Measurements from ENCODE around the gene CDKN2B. TPM values are rescaled to one million over a fixed set of nuclear protein-coding genes. Genes with fewer than 3 reads are reported as not detected.

The CDKN2B gene
- total and polyA plus RNA-seq, 2 donors (not counting 3 experiments of a cell fraction or from before 2014, with no cell fraction given) = 1.6 to 2.1 TPM

GRCh38 chr9:22008384-22008716 is 755 bp downstream of the CDKN2B start:
- H3K9me3 ChIP-seq (replicated peaks; ENCODE audit: control insufficient read depth, insufficient read depth, low read length) = no peaks in the 10 kb centered on the region
- dilution Hi-C loops (cut with MboI; ENCODE audit: extremely low pct_ligation_motif_present, low sequenced_read_pairs) = no loop called here
- intact Hi-C loops (cut with micrococcal nuclease) = loop anchor here (1.0 to 5.0 kb wide), 6 partner anchors 40 to 439 kb away; partner anchors contain the start of gene DMRTA1
- H3K36me3 ChIP-seq (ENCODE audit: control insufficient read depth in 2 of 2, extremely low read depth in 1 of 2, insufficient read depth in 2 of 2, low read length in 2 of 2) = no peaks in the 10 kb centered on the region
- CTCF ChIA-PET = interaction anchor here (0.7 to 6.0 kb wide), 64 partner anchors 8 to 772 kb away, joined by 3 to 139 read pairs (median 6); partner anchors contain the start of genes CDKN2A, CDKN2B-AS1 and MTAP
- H3K27ac ChIP-seq (ENCODE audit: insufficient read depth, low read depth, low read length) = no peak overlapping the region
- peak overlapping the region; percentile 99 for H2AFZ ChIP-seq (ENCODE audit: low read depth, low read length)
- H3K9ac ChIP-seq (replicated peaks; ENCODE audit: extremely low read depth, insufficient read depth, low read length) = peak overlapping the region; percentile 85
- peak overlapping the region; percentile 60 to 95 (median 90) for H3K4me3 ChIP-seq (replicated peaks in 1 of 3; ENCODE audit: insufficient read depth in 1 of 3, low read depth in 1 of 3, low read length in 3 of 3)
- no peaks in the 10 kb centered on the region for H3K79me2 ChIP-seq (ENCODE audit: control insufficient read depth, insufficient read depth, low read length)
- peaks cover 20 to 37% of the 10 kb centered on the region in 2 experiments for H3K27me3 ChIP-seq (ENCODE audit: control insufficient read depth in 2 of 2, insufficient read depth in 2 of 2, low read length in 2 of 2)
- H3K4me1 ChIP-seq (ENCODE audit: control insufficient read depth, extremely low read depth, insufficient read depth, low read length) = peaks cover 16% of the 10 kb centered on the region
- H3K4me2 ChIP-seq (ENCODE audit: insufficient read depth, low read length) = peak overlapping the region; percentile 99
- no peaks in the 10 kb centered on the region for H4K20me1 ChIP-seq (replicated peaks; ENCODE audit: control insufficient read depth, extremely low read depth, insufficient read depth, low read length)
- no peaks in the 10 kb centered on the region for H3K9me1 ChIP-seq (replicated peaks; ENCODE audit: control insufficient read depth, extremely low read depth, insufficient read depth, low read length)
- no TSS peak for BruUV-seq (replicated peaks)
- no peak for FAIRE-seq
- TF ChIP-seq GATA2 (IDR thresholded peaks at IDR 0.05; ENCODE audit: insufficient read depth, insufficient read length, low read depth, low read length) = peak; percentile 79
- no peak for TF ChIP-seq EZH2 (IDR thresholded peaks at IDR 0.05; ENCODE audit: borderline replicate concordance, low read depth, low read length, severe bottlenecking)
- POLR2A ChIA-PET = interaction anchor here (0.8 to 1.8 kb wide), 10 partner anchors 14 to 236 kb away, joined by 3 to 8 read pairs (median 4); partner anchors contain the start of genes CDKN2A and CDKN2B-AS1
- DNase-seq (ENCODE audit: low read depth, low spot score) = no peak

- TF ChIP-seq EZH2 (IDR thresholded peaks at IDR 0.05; ENCODE audit: borderline replicate concordance, low read depth, low read length, severe bottlenecking) (peak; percentile 62), JUN (IDR thresholded peaks at IDR 0.05; ENCODE audit: borderline replicate concordance, insufficient read depth, insufficient read length, low read depth) (no peak)
- dilution Hi-C loops (cut with MboI; ENCODE audit: extremely low pct_ligation_motif_present, low sequenced_read_pairs) (no loop called here), intact Hi-C loops (cut with micrococcal nuclease) (loop anchor here (2.0 to 5.0 kb wide), 3 partner anchors 25 to 441 kb away; partner anchors contain the start of gene DMRTA1)
- peaks cover 16% of the 10 kb centered on the region for H3K4me1 ChIP-seq (ENCODE audit: control insufficient read depth, extremely low read depth, insufficient read depth, low read length)
- DNase-seq (ENCODE audit: low read depth, low spot score) (no peak), FAIRE-seq (no peak)
- no TSS peak for BruUV-seq (replicated peaks)
- no peaks in the 10 kb centered on the region for H4K20me1 ChIP-seq (replicated peaks; ENCODE audit: control insufficient read depth, extremely low read depth, insufficient read depth, low read length)
- no peaks in the 10 kb centered on the region for H3K36me3 ChIP-seq (ENCODE audit: control insufficient read depth in 2 of 2, extremely low read depth in 1 of 2, insufficient read depth in 2 of 2, low read length in 2 of 2)
- peak overlapping the region in 1 of 3 experiments; percentile 27 for H3K4me3 ChIP-seq (replicated peaks in 1 of 3; ENCODE audit: insufficient read depth in 1 of 3, low read depth in 1 of 3, low read length in 3 of 3)
- H3K27ac ChIP-seq (ENCODE audit: insufficient read depth, low read depth, low read length) = no peak overlapping the region
- H3K4me2 ChIP-seq (ENCODE audit: insufficient read depth, low read length) = peak overlapping the region; percentile 26
- ChIA-PET CTCF (interaction anchor here (3.3 to 6.0 kb wide), 7 partner anchors 10 to 238 kb away, joined by 17 to 139 read pairs (median 47); partner anchors contain the start of genes CDKN2A and CDKN2B-AS1), POLR2A (no interaction called here)
- no peaks in the 10 kb centered on the region for H3K79me2 ChIP-seq (ENCODE audit: control insufficient read depth, insufficient read depth, low read length)
- H3K9me1 ChIP-seq (replicated peaks; ENCODE audit: control insufficient read depth, extremely low read depth, insufficient read depth, low read length) = no peaks in the 10 kb centered on the region
- H2AFZ ChIP-seq (ENCODE audit: low read depth, low read length) = no peak overlapping the region
- no peaks in the 10 kb centered on the region for H3K9me3 ChIP-seq (replicated peaks; ENCODE audit: control insufficient read depth, insufficient read depth, low read length)
- H3K27me3 ChIP-seq (ENCODE audit: control insufficient read depth in 2 of 2, insufficient read depth in 2 of 2, low read length in 2 of 2) = peaks cover 21 to 58% of the 10 kb centered on the region in 2 experiments
- no peak overlapping the region for H3K9ac ChIP-seq (replicated peaks; ENCODE audit: extremely low read depth, insufficient read depth, low read length)
Measured at GRCh38 chr9:22005702-22006606, 3.2 kb downstream of the CDKN2B start.

Measured in endothelial cell of umbilical vein (primary cell).